Measurements from ENCODE around the gene SRGAP1. TPM values are rescaled to one million over a fixed set of nuclear protein-coding genes. Genes with fewer than 3 reads are reported as not detected.
"Not testable (repeated sequence)": the region's sequence is repeated elsewhere in the genome, so short reads cannot be mapped to it uniquely, and the experiment has no call there.

Gene SRGAP1
- total RNA-seq, 1 donor from 2014 or later: 1.3 TPM

DNA sequence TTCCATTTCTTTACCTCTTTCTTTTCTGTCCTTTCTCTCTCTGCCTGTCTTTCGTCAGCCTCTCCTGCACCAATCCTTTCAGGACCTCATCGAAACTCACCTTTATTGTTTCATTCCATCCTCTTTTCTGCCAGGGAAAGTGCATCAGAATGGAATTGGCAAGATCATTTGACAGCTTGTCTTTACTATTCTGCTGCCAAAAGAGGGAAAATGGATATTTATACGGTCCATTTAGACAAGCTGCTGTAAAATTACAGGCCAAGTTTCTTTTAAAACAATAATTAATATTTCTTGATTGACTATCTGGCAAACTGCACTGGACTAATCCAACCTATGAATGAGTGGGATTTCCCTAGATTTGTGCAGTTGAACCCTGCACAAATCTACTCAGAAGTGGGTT, 7.6 kb upstream of the SRGAP1 start:
- no peak for DNase-seq (ENCODE audit: low read depth in 2 of 2)

DNA sequence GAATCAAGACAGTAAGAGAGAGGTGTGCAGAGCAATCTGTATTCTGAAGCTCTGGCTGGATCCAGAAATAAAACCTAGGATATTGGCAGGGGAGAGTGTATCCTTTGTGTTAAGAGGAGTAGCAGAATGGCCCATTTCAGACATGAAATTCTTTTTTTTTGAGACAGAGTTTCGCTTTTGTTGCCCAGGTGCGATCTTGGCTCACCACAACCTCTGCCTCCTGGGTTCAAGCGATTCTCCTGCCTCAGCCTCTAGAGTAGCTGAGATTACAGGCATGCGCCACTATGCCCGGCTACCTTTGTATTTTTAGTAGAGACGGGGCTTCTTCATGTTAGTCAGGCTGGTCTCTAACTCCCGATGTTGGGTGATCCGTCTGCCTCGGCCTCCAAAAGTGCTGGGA, 6.1 kb upstream of the SRGAP1 start:
- no peak for DNase-seq (ENCODE audit: low read depth in 2 of 2)

DNA sequence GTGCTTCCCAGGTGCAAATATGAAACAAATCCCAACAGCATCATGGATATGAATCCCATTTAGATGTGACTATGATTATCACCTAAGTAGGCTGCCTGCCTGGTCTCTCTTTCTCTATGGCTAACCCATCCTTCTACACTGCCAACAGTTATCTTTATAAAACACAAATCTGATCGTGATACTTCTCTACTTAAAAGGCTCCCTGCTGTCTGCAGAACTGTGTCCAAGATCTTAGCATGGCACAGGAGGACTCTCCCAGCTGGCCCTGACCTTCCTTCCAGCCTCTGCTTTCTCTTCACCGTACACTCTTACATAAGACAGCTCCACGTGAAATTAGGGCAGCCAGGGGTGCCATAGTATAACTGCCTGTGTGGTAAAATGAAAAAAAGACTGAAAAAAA, 3.5 kb upstream of the SRGAP1 start:
- DNase-seq (ENCODE audit: low read depth in 2 of 2): no peak

DNA sequence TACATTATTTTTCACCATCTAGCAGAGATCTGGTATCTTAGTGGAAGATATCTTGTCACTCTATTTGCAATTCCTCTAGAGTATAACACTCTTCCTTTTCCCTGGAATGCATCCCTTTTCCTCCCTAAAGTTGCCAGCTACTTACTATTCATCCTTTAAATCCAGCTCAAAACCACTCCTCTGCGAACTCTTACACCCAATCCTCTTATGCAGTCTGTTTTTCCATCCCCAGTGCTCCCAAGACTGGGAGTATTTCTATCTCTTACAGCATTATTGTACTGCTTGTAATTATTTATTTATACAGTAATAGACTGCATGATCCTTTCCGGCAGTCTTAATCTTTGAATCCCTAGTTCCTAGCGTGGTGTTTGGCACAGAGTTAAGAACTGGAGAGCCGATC, 2.9 kb upstream of the SRGAP1 start:
- no peak for DNase-seq (ENCODE audit: low read depth in 2 of 2)

DNA sequence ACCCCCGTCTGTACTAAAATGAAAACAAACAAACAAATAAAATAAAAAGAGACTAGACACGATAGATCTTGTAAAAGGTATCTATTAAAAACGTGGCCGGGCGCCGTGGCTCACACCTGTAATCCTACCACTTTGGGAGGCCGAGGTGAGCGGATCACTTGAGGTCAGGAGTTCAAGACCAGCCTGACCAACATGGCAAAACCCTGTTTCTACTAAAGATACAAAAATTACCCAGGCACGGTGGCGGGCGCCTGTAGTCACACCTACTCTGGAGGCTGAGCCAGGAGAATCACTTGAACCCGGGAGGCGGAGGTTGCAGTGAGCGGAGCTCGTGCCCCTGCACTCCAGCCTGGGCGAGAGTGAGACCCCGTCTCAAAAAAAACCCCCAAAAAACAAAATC, 1.8 kb upstream of the SRGAP1 start:
- DNase-seq (ENCODE audit: low read depth in 2 of 2): not testable (repeated sequence)

DNA sequence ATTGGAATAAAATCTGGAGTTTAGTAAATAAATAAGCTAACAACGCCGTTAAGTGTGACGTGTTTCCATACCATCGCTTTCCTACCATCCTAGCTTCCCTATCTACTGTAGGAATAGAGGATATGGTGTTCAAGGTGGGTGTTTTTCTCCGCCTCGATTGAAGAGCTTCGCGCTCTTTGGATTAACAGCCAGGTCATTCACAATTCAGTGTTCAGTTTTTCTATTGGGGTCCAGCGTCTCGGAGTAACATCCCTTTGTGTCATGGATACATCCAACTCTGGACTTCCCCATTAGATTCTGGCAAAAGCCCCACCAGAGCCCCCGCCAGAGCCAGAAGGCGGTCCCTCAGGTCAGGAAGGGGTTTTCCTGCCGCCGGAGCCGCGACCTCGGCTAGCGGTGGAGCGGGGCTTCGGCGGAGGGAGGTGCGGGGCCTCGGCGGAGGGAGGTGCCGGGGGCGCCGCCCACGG, 1.2 kb upstream of the SRGAP1 start:
- no peak for DNase-seq (ENCODE audit: low read depth in 2 of 2)

DNA sequence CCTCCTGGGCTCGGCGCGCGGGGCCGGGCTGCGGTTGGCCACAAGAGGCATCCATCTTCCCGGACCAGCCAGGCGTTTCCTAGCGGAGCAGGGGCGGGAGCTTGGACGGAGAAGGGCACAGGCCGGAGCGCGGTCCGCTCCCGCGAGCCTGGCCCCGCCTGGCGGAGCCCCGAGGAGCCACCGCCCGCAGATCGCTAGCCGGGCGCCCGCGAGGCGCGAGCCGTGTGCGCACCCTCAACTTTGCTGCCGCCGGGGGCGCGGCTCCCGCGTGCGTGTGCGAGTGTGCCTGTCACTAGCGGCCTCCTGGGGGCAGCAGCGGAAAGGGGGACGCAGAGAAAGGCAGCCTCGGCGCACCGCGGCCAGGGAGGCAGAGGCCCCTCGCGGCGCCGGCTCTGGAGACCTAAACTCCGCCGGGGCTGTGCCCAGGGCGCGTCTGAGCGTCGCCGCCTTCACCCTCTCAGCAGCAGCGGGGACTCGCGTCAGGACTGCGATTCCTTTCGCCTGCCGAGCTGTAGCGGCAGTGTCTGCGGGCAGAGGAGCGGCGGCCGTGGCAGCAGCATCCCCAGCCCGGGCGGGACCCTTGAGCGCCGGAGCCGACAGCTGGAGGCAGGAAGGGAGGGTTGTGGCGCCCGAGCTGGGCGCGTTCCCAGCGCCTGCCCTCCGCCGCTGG, 644 bp upstream of the SRGAP1 start:
- DNase-seq (ENCODE audit: low read depth in 2 of 2): peak; percentile 87 to 96

DNA sequence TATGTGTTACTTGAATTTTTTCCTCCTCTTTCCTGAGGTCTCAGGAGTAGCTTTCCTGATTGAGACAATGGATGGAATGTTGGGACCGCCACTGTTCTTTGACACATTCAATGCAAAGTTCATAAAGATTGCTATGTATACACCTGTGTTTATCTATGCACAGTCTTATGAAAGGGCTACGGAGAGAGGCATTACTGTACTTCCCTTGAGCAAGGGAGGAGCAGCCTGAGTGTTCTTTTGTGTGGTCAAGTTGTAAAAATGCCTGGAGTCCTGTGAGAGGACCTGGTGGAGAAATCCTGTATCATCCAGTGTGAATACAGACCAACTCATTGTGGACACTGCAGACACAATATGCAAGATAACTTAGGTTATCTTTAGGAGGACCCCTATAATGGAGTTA, 1.2 kb downstream of the SRGAP1 start:
- peak in 1 of 2 donors; percentile 29 for DNase-seq (ENCODE audit: low read depth in 2 of 2)

DNA sequence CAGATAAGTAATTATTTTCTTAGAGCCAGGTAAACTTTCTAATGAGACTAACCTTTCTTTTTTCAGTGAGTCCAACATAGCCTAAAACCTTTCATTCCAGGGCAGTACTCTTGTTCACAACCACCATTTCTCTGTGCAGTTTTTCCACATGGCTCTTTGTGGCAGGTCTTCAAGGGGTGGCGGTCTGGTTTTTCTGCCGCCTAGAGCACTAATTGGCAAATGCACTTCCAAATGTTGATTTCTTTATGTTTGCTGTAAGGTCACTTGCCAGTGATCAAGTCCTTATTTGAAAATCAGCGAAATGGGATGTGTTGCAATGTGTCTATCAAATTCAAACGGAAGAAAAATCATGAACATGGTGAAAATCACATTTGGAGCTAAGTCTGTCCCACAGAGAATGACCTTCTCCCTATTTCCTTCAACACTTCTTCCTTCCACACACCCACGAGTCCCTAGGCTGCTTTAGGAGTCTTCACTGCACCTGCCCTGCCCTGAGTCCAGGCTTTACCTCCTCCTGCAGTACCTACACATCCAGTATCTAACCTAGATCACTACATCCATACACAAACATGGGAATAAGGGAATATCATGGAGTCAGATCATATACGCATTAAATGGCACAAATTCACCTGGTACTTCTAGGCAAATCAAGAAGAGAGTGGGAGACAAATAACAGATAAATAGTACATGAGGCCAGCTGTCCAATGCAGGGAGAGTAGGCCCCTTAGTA, 1.9 kb downstream of the SRGAP1 start:
- DNase-seq (ENCODE audit: low read depth in 2 of 2): no peak

DNA sequence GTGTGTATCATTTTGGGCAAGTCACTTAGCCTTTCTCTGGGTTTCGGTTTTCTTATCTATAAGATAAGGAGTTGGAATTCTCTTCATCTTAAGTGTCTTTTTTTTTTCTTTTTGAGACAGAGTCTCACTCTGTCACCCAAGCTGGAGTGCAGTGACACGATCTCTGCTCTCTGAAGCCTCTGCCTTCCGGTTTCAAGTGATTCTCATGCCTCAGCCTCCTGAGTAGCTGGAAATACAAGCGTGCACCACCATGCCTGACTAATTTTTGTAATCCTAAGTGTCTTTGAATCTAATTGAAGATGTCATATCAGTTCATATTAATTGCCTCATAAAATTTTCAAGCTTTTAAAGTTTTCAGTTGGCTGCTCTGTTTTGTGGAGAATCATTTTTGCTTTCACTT, 4.0 kb downstream of the SRGAP1 start:
- no peak for DNase-seq (ENCODE audit: low read depth in 2 of 2)

DNA sequence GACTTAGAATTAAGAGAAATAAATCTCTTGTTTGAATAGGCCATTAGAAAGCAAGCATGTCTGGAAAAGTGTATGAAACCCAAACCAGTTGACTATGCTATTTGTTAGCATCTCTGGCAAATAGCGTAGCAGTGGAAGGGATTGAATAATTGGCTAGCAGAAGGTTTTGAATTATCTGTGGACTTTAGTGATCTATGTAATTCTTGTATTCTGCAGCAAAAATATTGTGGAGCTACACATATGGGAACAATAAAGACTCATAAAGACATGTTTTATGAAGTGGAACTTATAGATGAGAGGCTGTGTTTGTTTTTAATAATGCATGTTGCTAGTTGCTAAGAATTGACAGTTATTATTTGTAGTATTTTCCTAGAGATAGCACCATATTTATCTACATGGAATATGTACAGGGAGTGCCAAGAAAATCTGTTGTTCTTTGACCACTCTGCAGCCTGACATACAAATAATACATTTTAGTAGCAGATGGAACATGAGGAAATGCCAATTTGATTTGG, 4.7 kb downstream of the SRGAP1 start:
- DNase-seq (ENCODE audit: low read depth in 2 of 2): no peak

DNA sequence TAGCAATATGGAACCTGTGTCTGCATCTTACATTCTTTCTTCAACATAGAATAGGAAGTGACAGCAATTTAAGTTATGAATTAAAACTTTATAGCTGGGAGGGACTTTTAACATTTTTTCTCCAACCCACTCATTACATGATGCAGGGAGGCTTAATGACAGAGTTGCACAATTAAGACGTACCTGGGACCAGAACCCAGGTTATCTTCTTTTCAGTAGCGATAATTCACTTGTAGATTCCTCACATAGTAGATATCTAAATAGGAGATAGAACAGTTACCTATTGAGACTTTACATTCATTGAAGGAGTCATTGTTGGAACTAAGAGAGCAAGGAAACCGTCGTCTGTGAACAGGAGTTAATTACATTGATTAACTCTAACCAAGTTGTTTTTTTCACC, 5.1 kb downstream of the SRGAP1 start:
- DNase-seq (ENCODE audit: low read depth in 2 of 2): no peak

DNA sequence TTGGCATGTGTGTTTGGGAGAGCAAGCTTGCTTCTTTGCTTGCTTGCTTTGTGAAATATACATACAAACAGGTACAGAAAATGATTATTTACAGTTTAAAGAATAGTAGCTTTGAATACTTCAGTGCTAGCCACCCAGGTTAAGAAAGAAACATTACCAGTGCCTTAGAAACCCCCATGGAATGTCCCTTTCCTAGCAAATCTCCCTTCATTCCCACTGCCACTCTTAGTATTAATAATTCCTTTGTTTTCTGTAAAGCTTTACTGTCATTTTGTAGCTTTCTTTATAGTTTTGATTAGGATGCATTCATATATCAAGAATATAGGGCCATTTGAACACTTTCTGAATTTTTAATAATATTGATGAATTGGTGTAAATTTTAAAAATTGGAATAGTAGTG, 9.5 kb downstream of the SRGAP1 start:
- no peak for DNase-seq (ENCODE audit: low read depth in 2 of 2)

DNA sequence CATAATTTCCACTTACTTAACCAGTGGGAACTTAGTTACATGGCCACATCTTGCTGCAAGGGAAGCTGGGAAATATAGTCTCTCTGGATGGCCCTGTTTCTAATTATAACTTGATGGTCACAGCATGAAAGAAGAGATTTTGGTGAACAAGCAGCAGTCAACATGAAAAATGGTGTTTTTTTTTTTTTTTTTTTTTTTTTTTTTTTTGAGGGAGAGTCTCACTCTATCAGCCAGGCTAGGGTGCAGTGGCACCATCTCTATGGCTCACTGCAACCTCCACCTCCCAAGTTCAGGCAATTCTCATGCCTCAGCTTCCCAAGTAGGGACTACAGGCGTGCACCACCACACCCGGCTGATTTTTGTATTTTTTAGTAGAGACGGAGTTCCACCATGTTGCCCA, 10.8 kb downstream of the SRGAP1 start:
- no peak for DNase-seq (ENCODE audit: low read depth in 2 of 2)

DNA sequence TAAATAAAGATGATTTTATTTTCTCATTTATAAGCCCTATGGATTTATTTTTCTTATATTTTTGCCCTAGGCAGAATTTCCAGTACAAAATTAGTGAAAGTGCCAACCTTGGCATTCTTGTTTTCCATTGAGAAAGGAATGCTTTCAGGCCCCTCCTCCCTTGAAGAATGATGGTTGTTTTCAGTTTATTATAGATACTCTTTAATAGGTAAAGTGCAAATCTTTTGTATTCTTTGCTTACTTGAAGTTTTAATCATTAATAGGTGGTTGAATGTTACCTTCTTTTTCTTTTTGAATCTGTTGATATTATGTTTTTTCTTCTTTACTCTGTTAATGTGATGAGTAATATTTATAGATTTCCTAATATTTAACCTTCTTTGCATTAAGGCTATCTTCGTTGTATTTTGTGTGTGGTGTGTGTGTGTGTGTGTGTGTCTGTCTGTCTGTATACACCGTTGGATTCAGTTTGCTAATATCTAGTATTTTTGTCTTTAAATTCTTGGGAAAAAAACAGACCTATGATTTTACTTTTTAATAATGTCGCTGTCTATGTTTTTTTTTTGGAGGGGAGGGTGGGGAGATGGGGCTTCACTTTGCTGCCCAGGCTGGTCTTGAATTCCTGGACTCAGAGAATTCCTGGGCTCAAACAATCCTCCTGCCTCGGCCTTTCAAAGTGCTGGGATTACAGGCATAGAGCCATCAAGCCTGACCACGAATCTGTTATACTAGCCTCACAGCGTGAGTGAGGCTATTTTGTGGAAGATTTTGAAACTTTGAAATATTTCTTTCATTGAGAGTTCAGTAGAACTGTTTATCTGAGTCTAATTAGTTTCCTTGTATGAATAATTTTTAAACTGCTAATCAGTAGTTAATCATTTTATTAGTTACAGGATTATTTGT, 13.5 kb downstream of the SRGAP1 start:
- DNase-seq (ENCODE audit: low read depth in 2 of 2): no peak

DNA sequence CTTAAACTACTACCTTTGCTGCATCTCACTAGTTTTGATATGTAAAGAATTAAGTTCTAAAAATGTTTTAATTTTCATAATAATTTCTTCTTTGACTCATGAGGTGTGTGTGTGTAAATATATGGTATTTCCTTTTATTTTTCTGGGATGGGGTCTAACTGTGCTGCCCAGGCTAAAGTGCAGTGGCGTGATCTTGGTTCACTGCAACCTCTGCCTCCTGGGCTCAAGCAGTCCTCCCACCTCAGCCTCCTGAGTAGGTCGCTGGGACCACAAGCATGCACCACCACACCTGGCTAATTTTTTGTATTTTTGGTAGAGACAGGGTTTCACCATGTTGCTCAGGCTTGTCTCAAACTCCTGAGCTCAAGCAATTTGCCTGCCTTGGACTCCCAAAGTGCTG, 15.4 kb downstream of the SRGAP1 start:
- not testable (repeated sequence) for DNase-seq (ENCODE audit: low read depth in 2 of 2)

DNA sequence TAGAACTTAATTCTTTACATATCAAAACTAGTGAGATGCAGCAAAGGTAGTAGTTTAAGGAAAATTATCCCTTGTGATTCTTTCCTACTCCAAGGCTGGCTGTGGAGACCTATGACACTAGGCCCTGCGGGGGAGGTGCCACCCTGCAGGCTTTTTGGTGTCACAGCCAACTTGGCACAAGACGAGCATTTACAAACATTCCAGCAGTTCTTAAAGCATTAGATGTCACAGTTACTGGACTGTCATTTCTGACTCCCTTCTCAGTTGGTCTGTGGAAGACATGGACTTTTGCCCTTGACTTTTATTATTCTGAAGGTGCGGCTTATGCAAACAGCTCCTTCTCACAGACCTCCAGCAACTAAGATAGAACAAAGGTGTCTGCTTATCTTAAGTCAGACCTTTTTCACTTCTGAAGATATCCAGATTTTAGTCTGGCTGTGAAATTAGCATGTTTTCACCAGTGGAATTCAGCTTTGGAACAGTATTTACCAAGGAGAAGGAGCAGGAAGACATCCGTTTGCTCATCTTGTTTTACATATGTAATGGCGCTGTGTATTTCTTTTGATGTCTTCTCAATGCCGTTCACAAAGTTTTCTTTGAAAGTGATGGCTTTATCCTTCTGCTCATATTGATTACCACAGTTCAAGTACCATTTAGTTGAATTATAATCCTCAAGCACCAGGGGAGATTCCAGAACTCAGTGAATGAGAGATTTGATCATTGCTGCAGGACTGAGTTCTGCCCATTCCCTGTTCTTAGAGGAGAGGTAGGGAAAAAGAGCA, 17.9 kb downstream of the SRGAP1 start:
- peak in 1 of 2 donors; percentile 7 for DNase-seq (ENCODE audit: low read depth in 2 of 2)

DNA sequence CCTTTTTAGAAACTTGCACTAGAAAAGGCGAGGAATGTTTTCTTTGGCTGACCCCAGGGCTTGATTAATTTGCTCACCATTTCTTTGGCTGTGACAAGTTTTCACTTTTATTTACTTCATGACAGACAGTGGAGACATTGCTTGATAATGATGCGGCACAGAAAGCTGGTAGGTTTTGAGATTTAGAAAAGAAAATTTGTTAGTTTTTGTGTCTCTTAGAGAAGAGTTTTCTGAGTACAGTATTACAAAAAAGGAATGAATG, 18.4 kb downstream of the SRGAP1 start:
- peak in 1 of 2 donors; percentile 5 for DNase-seq (ENCODE audit: low read depth in 2 of 2)

DNA sequence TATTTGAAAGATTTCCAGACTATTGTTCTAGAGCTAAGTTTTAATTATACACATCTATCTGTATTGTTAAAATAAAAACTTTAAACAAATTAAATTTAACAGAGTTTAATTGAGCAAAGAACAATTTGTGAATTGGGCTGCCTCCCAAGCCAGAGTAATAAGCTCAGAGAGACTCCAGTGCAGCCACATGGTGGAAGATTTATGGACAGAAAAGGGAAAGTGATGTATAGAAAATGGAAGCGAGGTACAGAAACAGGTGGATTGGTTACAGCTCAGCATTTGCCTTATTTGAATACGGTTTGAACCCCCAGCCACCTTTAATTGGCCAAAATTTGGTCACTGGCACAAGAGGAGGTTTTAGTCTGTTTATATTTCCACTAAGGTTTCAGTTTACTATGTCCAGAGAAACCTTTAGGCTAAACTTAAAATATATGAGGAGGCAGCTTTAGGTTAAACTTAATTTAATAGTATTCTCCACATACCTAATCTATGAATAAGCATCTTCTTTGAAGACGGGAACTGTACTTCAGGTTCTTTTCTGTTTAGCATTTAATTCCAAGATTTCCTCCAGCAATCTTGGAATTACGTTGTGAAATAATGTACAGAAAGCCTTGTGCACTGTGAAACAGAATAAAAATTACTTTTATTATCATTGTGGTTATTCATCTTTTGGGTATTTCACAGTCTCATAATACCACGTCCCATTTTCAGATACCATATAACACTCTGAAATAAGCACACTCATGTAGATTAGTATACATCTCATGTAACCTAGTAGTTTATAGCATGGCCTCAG, 19.4 kb downstream of the SRGAP1 start:
- DNase-seq (ENCODE audit: low read depth in 2 of 2): no peak

DNA sequence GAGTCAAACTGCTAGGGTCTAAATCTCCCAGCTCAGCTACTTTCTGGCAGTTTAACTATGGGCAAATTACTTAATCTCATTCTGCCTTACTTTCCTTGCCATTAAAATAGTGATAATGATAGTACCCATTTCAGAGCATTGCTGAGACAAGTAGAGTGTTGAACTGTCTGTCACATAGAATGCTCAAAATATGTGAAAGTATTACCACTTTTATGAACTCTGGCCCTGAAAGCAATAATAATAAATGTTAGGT, 19.9 kb downstream of the SRGAP1 start:
- no peak for DNase-seq (ENCODE audit: low read depth in 2 of 2)

DNA sequence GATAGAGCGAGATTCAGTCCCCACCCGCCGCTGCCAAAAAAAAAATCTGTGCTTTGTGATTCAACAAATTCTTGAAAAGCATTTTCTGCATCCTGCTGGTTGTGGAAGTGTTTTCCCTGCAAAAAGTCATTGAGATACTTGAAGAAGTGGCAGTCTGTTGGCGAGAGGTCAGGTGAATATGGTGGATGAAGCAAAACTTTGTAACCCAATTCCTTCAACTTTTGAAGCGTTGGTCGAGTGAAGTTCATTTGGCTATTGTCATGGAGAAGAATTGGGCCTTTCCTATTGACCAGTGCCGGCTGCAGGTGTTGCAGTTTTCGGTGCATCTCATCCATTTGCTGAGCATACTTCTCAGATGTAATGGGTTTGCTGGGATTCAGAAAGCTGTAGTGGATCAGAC, 20.9 kb downstream of the SRGAP1 start:
- DNase-seq (ENCODE audit: low read depth in 2 of 2): no peak

Data from dermis microvascular lymphatic vessel endothelial cell (primary cell).